GM20431 (cell line): Measurements from ENCODE around the gene IFT43.

Source experiments
- in situ Hi-C: fragments of 300-500 bp; cut with MseI, MboI; formaldehyde crosslinking; loops from one replicate; pipeline ENCODE4 v1.15.0; 2020; ENCODE audit warnings: low sequenced_read_pairs; ENCODE audit not compliant: unreplicated experiment

The IFT43 gene

GRCh38 chr14:76063327-76063726 lies 77.8 kb downstream of the IFT43 start:
- in situ Hi-C loops: loop anchor here (25.0 kb wide), 1 partner anchor 299 kb away; no protein-coding TSS in a partner anchor

GRCh38 chr14:76065519-76065918 lies 80.0 kb downstream of the IFT43 start:
- in situ Hi-C loops: loop anchor here (25.0 kb wide), 1 partner anchor 297 kb away; no protein-coding TSS in a partner anchor

DNA sequence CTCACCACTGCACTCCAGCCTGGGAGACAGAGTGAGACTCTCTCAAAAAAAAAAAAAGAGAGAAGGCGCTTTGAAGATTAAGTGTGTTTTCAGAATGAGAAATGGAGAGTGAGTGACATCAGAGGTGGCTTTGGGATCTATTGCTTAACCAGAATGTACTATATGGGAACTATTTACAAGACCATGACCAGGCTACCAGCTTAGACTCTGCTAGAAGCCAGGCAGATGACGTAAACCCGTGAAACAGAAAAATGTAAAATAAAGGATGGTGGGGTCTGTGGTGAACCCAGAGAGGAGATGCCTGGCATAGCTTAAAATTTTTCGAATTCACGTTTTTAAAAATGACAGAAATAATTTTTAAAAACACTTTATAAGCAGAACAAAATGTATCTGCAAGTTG lies 82.0 kb downstream of the IFT43 start:
- in situ Hi-C loops: loop anchor here (25.0 kb wide), 1 partner anchor 295 kb away; no protein-coding TSS in a partner anchor

DNA sequence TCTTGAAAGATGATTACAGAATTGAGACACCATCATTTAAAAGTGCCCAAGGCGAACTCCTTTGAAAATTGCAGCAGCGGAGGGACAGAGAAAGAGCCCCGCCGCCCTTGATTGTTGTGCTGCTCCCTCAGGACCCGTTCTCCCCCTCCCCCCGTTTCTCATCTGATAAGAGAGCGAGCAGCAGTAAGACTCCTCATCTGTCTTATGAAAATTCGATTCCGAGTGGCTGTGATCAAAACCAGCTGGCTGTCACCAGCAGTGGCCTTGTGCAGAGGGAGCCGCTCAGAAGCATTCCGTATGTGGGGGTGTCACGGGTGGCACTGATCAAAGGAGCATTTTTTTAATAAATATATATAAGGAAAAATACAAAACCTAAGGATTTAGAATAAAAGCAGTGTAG lies 88.2 kb downstream of the IFT43 start:
- in situ Hi-C loops: loop anchor here (25.0 kb wide), 1 partner anchor 289 kb away; no protein-coding TSS in a partner anchor

DNA sequence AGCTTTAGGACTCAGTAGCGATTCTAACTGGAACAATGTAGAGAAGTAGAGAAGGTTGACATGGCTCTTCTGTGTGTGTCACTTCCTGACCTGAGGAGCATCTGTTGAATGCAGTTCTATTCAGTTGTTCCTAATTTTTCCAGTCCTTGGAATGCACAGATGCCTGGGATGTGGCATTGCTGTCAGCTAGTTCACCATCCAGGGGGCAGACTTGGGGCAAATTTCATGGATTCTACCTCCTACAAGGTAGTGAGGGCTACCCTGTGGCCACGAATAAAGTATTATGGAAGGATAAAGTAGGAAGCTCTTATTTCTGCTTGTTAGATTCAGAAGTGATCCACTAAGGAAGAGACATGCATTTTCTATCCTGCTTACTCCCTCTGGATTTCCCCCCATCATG lies 91.8 kb downstream of the IFT43 start:
- in situ Hi-C loops: no loop called here

DNA sequence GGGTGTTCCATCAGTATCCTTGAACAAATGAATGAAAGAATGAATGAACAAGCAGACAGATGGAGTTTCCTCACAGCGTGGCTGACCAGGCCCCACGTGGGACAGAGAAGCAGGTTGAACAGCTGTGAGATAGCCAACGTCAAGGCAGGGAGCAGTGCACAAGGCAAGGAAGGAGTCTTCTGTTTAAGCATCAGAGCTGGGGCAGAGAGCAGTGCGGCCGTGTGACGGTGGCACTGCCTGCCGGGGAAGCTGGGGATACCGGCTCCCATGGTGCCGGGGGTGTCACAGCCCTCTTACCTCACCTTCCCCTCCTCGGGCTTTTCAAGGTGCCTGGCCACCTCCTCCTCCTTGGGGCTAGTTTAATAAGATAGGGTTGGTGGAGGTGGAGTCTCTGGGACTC lies 92.9 kb downstream of the IFT43 start:
- in situ Hi-C loops: no loop called here

- in situ Hi-C loops: no loop called here
These were observed 94.5 kb downstream of the IFT43 start for GRCh38 chr14:76080025-76080424.

GRCh38 chr14:76080471-76080870 lies 94.9 kb downstream of the IFT43 start:
- in situ Hi-C loops: no loop called here

GRCh38 chr14:76081642-76082041 lies 96.1 kb downstream of the IFT43 start:
- in situ Hi-C loops: no loop called here

DNA sequence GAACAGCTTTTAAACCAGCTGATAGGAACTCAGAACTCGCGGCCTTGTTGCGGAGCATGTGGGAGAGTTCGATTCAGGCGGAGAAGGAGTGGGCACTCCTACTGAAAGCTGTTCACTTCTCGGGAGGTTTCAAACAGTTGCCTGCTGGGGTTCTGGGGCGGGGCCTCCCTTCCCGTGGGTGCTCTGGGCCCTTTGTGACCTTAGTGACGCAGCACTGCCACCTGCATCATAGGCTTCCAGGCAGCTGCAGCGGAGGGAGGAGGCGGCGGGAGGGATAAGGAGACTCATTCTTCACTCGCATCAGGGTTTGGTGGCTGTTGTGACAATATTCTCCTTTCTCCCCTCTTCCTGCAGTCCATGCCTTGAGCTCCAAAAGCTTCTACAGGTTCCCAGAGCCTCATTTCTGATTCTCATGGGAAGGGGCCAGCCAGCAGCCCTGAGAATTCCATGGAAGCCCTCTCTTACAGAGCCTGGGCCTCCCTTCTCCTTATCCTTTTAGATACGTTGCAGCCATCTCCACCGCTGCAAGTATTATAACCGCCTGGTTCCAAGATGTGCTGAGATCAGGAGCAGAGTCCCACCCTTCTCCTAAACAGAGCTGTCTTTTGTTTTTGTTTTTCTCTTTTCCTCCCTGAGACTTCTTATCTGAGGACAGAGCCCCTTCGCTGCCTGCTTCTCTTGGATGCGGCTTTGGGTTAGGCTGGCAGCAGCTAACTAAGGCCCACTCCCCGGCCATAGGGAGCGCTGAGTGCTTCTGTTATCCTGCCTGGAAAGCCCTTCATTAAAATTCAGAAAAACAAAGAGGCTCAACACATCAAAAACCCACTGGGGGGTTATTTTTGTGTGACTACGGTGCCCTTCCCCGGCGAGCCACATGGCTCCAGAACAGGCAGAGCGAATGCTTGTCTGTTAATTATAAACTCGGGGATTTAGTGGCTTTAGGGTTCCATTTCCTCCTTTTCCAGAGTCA lies 98.5 kb downstream of the IFT43 start:
- in situ Hi-C loops: no loop called here

GRCh38 chr14:76085358-76085757 lies 99.8 kb downstream of the IFT43 start:
- in situ Hi-C loops: no loop called here

DNA sequence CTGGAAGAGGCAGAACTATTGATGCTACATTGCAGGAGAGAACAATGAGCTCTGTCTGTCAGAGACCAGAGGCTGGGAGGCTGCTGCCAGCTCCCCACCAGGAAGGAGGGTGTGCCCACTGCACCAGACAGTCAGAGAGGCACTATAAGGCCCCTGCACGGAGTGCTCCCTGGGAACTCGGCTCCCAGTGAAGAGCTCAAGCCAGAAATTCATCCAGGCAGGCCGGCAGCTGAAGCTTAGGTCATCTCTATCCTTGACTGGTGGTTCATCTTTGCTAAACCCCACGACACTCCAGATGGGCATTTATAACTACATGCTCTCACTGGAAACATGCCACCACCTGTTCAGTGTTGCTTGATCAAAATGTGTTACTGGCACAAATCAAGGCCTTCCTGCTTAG lies 101.1 kb downstream of the IFT43 start:
- in situ Hi-C loops: no loop called here

DNA sequence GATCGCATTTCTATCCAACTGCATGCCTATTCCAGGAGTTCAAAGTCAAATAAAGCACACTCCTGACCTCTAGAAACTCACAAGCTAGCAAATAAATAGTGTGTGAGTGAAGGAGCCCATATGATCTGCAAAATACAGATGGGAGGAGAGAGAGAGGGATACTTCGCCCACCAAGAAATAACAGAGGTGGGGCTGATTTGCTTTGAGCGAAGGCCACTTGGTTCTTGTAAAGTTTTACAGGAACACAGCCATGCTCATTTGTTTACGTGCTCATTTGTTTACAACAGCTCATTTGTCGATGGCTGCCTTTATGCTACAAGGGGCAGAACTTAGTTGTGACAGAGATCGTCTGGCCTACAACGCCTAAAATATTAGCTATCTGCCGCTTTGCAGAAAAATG lies 102.8 kb downstream of the IFT43 start:
- in situ Hi-C loops: no loop called here

- in situ Hi-C loops: no loop called here
These were observed 103.4 kb downstream of the IFT43 start for GRCh38 chr14:76088771-76089571.

- in situ Hi-C loops: no loop called here
These were observed 104.0 kb downstream of the IFT43 start for GRCh38 chr14:76089575-76089974.

- in situ Hi-C loops: no loop called here
These were observed 105.2 kb downstream of the IFT43 start for GRCh38 chr14:76090616-76091391.

DNA sequence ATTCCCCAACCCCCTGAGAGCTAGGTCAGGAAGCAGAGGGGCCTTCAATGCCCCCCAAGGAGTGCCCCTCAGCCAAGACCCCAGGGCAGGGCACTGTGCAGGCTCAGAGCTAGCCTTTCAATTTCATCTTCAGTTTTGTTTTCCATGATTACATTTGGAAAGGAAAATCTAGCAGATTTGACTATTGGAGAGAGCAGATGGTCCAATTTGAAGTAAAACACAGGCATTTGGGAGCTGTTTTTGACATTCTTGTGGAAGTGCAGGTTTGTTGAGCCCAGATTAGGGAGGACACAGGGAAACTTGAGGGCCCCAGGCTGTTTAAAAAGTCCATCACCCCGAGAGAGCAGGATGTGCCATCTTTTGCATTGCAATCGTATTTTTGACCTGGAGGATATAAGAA lies 107.5 kb downstream of the IFT43 start:
- in situ Hi-C loops: no loop called here

DNA sequence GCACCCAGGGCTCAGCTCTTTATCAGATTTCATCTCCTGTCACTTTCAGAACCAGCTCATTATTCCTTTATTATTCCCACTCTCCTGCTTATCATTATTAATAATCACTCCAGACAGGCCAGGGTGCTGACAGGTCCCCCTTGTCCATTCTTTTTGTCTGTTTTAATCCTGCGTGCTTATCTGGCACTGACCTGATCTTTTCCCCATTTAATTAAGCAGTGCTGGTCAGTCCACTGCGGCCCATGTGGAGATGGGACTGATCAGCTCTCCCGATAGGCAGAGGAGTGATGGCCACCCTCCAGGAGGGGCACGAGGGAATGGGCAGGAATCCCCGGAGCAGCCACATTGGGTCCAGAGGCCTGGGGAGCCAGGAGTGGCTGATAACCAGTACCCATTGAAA lies 110.7 kb downstream of the IFT43 start:
- in situ Hi-C loops: no loop called here

GRCh38 chr14:76097547-76097946 lies 112.0 kb downstream of the IFT43 start:
- in situ Hi-C loops: no loop called here

GRCh38 chr14:76098047-76098446 lies 112.5 kb downstream of the IFT43 start:
- in situ Hi-C loops: no loop called here
